T-helper 2 cell treated with Interferon-gamma antibody and Interleukin-4, amounts not matched to agents 100 ng/mL and 5 ng/mL, for 36 hours (primary cell): ENCODE results near the gene EFNA2. TPM values are rescaled to one million over a fixed set of nuclear protein-coding genes. Genes with fewer than 3 reads are reported as not detected.

Experiments
- intact Hi-C: fragments of 100-400 bp; cut with micrococcal nuclease; formaldehyde crosslinking; loops from one replicate; pipeline ENCODE4 v1.15.1; 2023
- total RNA-seq: library from RNA; stranded (reverse); gene quantifications from 2 replicates; pipeline ENCODE4 v1.2.3, GENCODE V29; 2022

Gene EFNA2
- total RNA-seq, 1 donor from 2014 or later: not detected

DNA sequence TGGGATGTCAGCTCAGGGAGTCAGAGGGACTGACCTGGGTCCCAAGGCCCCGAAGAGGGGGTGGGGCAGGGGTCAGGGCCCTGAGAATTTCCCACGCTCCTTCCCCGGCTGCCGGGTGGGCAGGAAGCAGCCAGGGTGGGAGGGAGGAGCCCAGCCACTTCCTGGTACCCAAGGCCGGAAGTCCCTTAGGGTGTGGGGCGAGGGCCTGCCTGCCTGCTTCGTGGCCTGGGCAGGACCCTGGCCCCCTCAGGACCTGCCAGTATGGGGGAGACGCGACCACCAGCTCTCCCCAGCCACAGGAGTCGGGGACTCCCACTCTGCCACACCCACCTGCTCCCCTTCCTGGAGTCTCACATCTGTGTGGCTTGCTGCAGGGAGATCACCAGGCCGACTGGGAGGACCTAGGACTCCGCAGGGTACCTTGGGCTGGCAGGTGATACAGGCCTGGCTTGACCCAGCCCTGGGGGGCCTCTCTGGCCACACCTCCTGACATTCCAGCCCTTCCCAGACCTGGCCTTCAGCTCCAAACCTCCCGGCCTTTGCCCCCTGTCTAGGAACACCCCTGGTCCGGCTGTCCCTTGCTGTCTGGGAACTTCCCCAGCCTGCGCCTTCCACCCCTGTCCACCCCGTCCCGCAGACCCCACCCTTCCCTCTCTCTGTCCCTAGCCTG lies 26.3 kb upstream of the EFNA2 start:
- intact Hi-C loops: loop anchor here (1.0 kb wide), 1 partner anchor 10 kb away; no protein-coding TSS in a partner anchor

DNA sequence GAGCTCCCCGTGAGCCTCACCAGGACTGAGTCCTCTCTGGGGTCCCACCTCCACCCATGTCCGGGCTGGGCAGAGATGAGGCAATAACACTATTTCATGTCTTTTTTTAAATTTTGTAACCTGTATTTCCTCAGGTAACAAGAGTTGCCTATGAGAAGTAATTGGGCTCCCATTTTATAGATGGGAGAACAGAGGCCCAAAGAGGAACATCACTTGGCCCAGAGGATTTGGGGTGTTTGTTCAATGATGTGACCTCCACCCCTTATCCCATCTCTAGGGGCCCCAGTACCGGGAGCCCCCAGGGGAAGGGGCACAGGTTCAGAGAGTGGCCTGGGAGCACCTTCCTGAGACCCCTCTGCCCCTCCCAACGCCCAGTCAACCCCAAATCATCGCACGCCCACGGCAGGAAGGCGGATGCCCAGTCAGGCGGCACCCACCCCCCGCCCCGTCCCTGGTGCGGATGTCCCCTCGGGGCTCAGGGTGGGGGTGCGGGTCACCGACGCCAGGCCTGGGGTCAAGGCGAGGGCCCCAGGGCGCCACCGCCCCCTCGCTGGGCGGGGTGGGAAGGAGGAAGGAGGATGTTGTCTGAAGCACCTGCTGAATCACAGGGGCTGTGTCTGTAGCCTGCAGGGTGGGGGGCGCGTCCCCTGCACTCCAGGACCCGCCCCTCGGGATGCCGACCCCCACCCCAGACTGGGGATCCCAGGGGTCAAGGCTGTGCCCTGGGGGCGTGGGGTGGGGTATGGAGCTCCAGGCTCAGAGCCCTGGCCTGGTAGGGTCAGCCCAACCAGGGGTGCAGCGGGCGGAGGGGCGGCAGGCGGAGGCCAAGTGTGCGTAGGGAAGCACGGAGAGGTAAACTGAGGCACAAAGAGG lies 25.6 kb upstream of the EFNA2 start:
- intact Hi-C loops: loop anchor here (1.0 kb wide), 2 partner anchors 9 to 11 kb away; partner anchors contain the start of gene CIRBP

DNA sequence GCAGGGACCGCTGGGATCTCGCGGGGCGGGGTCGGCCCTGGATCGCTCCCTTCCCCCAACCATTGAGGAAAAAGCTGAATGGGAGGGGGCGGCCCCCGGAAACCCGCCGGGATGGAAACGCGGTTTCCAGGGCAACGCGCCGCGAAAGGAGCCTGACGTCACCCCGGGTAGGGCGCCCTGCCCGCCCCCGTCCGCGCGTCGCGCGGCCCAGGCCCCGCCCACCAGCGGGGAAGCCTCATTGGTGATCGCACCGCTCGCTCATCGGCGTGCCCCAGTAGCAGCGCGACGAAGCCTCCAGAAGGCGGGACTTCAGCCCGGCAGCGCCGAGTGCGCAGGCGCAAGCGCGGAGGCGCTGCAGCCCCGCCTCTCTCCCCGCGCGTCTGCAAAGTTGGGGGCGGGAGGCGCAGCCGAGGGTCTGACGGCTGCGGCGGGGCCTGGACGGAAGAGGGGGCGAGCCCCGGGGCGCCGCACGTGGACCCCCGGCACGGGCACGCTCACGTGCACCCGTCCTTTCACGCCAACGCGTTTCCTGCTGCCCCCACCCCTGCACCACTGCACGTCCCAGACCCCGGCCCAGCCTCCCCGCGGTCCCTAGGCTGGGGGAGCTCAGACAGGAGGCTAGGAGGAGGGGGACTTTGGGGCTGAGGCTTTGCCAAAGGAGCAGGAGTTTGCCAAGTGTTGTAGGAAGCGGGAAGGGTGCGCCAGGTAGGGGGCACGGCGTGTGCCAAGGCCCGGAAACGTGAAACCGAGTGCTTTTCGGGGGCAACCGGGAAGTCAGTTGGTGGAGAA lies 24.7 kb upstream of the EFNA2 start:
- intact Hi-C loops: loop anchor here (1.0 kb wide), 1 partner anchor 8 kb away; the partner anchor contains the start of gene CIRBP

- intact Hi-C loops: no loop called here
Observed at GRCh38 chr19:1261538-1261797, 24.2 kb upstream of the EFNA2 start.

DNA sequence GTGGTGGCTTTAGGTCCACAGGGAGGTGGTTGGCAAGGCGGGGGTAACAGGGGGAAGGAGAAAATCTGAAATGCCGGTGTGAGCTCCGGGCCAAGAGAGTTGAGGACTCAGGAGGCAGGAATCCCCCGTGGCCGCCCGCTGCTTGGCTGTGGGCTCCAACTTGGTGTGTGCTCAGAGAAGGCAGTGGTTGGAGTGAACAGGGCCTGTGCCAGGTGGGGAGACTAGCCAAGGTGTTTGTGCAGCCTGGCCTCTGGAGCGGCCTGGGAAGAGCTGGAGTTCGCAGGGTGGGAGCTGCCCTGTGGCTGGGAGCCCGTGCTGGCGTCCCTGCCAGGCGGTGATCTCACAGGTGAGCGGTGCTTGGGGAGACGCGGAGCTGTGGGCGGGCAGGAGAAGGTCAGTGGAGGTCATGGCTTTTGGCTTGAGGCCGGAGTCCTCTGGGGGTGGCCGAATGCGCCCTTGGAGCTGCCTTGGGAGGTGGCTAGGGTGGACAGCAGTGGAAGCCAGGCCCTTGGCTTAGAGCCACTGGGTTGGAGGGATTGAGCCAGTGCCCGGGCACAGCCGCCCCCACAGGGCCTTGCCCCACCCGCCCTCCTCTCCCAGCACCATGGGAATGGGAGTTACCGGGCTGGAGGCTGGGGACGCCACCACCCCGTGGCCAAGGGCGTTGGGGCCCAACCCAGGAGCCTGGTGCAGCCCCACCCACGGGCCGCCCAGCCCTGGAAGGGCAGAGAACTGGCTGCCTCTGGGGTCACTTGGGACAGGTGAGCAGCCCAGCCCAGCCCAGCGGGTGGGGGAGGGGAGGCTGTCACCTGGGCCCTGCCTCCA lies 23.7 kb upstream of the EFNA2 start:
- intact Hi-C loops: no loop called here

DNA sequence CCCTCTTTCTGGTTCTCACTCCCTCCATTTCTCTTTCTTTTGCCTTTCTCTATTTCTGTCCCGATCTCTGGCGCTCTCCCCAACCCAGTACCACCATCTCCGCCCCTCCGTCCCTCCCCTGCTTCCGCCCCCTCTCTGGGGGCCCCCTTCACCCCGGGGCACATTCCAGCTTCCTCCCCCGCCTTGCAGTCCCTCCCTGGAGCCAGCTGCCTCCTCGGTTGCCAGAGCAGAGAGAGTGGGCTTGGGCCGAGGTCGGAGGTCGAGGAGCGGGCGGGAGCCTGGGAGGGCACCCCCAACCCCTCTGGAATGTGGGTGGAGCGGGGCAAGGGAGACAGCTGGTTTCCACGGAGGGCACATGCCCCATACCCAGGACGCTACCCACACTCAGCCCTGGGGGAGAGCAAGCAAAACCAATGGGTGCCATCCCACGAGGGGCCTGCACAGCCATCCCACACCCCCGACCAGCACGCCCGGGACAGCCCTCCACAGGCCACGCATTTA lies 23.0 kb upstream of the EFNA2 start:
- intact Hi-C loops: no loop called here

DNA sequence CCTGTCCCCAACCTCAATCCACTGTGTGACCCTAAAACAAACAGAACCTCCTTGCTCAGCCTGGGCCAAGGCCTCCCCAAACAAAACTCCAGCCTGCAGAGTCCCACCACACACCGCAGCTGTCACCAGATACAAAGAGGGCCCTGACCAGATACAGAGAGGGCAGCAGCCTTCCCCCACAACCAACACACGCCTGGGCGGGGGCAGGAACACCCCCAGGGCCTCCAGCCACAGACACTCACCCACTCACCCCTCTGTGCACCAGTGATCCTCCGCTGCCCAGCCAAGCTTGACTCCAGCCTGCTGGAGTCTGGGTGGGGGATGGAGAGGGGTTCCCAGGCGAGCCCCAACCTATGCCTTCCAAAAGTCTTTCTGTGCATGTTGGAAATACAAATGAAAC lies 22.5 kb upstream of the EFNA2 start:
- intact Hi-C loops: no loop called here

GRCh38 chr19:1264801-1265614 lies 20.7 kb upstream of the EFNA2 start:
- intact Hi-C loops: no loop called here

DNA sequence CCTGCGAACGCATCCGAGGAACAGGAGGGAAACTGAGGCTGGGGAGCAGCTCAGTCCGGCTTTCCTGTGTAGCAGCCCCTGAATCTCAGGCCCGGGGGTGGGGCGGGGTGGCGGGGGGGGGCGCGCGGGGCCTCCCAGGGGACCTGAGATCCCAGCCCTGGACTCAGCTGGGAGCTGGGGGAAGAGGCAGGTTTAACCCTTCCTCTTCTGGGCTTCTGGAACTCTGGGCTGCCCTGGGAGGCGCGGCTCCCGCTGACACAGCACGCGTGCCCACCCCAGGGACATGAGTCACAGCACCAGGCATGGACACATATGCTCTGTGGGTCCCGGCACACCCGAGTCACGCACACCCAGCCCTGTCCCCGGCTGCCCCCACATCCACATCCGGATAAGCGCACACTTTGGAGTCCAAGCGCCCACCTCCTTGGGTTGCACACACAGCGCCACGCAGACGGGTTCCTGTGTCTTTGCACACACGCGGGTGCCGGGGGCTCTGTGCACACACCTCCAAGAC lies 20.0 kb upstream of the EFNA2 start:
- intact Hi-C loops: no loop called here

DNA sequence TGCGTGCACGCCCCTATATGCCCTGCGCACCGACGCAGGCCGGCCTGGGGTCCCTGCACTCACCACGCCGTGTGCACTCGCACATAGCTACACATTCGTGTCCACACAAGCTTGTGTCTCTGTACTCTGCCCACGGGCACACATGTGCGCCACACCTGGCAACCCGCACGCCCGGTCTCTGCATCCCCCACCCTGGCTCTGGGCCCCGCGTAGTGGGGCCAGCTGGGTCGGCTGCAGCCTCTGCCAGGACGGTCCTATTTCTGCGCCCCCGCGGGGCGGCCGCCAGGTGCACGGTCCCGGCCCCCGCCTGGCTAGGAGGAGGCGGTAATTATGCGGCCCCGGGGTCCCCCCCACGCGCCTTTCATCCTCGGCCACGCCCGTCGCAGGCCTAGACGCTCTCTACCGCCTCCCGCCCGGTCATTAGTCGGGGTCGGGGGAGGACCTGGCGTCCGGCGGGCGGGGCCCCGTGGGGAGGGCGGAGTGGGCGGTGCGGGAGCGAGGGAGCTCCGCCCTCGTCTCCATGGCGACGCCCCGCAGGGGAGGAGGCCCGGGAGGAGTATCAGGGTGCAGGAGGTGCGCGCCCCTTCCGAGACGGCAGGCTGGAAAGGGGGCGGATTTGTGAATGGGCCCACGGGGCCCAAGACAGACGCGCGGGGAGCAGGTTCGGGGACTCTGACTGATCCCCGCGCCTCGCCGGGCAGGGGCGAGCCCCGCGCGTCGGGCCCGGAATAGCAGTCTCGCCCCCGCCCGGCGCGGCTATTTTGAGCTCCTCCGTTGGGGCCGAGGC lies 19.4 kb upstream of the EFNA2 start:
- intact Hi-C loops: no loop called here

DNA sequence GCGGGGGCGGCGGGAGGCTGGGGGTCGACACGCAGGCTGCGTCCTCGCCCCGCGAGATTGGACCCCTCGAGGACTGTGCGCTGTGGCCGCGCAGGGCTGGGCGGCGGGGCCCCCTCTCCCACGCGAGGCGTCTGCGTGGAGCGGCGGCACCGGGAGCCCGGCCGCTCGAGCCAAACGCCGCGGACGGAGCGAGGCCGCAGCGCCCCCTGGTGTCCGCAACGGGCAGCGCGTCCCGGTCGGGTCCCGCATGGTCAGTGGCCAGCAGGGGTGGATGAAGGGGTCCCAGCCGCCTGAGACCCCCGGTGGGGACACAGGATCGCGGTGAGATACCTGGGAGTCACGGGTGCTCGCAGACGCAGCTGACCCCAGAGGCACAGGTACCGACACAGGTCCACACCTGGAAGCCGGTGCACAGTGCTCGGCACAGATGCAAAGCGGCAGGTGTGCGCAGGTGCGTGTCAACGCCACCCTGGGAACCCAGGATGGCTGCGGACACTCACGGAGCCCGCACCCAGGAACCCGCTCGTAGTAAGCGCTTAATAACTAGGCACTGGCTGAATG lies 18.7 kb upstream of the EFNA2 start:
- intact Hi-C loops: loop anchor here (1.0 kb wide), 1 partner anchor 23 kb away; no protein-coding TSS in a partner anchor

DNA sequence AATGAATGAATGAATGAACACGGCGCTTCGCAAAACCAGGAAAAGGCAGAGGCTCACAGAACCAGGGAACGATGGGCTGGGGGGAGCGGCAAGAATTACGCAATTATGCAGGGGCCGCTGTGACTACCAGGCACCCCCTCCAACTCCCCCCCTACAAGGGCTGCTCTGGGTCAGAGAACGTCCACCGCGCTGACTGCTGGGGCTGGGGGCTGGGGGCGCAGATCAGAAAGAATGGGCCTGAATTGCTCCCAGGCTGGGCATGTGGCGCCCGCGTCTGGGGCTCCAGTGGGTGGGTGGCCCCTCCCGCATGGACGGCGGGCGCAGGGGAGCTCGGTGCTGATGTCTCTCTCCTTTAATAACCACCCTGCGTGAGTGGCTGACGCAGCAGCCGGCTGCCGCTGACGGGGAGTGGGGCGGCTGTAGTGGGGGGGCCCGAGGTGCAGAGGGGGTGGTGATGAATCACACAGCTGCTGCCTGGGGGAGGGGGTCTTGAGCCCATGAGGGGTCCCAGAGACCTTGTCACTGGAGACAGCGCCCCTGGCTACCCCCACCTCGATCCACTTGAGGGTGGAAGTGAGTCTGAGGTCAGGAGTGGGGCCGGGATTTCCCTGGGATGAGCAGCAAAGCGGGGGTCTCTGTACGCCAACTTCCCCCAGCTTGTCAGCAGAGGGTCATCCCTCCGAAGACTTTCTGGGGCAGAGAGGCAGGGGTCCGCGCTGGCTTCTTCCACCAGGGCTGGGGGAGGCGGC lies 18.0 kb upstream of the EFNA2 start:
- intact Hi-C loops: loop anchor here (1.0 kb wide), 1 partner anchor 23 kb away; no protein-coding TSS in a partner anchor

DNA sequence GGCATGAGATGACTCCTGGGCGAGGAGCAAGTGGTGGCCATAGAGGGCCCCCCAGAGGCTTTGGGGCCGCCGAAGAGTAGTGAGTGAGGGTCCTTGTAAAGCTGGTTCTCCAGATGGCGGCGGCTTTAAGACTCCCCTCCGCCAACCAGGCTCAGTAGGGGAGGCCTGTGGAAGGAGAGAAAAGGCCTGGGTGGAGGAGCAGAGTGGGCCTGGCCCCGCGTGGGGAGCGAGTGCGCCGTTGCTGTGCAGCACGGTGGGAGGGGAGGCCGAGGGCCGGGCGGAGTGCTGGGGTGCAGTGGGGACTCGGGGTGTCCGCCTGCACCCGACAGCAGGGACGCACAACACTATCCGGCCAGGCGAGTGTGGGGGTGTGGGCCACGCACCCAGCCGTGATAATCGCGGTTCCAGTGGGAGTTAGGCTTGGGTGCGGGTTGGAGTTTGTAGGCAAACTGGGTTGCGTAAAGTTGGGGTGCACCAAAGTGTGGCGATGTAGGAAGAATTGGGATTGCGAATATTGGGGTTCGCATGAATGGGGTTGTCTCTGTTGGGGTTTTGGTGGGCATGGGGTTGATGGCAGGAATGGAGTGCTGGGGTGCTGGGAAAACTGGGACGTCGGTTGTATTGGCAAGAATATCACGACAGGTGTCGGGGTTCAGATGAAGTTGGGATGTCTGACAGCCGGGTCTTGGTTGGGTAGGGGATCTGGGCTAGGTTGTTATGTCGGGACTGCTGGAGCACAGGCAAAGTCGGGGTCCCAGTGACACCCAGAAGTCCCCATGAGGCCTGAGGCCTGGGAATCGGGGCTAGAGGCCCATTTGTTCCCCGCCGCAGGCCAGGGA lies 17.2 kb upstream of the EFNA2 start:
- intact Hi-C loops: loop anchor here (1.0 kb wide), 2 partner anchors 8 to 19 kb away; no protein-coding TSS in a partner anchor

- intact Hi-C loops: loop anchor here (1.0 kb wide), 2 partner anchors 9 to 20 kb away; no protein-coding TSS in a partner anchor
Observed at GRCh38 chr19:1269065-1269477, 16.6 kb upstream of the EFNA2 start, which contains the start of gene CIRBP. TSS of gene CIRBP (plus strand) at chr19:1269332. CDS start at chr19:1270934, 1,602 bp downstream.

DNA sequence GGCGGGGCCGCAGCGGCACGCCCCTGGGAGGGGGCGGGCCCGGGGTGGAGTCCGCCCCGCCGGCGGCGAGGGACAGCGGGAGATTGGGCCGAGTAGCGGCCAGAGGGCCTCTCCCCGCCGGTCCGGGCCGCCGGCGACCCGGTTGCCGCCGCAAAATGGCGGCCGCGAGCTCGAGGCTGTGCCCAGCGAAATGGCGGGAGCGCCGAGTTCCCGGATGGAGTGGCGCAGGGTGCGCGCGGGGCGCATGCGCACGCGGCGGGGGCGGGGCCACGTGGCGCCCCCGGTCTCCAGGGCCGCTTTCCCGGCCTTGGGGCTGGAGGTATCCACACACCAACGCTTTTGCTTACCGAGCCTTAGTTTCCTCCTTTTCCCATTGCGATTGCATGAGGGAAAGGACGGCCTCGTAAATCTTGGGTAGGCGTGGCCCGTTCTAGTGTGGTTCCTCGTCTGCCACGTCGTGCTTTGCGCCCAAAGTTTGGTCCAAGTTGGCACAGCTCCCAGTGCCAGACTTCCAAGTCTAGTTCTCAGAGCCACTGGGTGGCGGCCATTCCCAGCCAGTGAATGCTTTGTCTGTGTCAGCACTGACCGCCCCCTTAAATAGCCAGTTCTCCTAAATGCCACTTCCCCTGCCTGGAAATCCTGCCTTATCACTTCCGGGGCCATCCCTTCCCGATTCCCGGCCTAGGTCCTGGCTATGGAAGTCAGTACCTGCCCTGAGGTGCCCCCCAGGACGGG lies 16.0 kb upstream of the EFNA2 start:
- intact Hi-C loops: loop anchor here (1.0 kb wide), 2 partner anchors 9 to 20 kb away; no protein-coding TSS in a partner anchor
